Head of caudate nucleus (tissue), 42 donors: ENCODE data around the gene FOCAD.

Experiments used
- DNase-seq, 42 donors: peaks; one replicate each; pipeline versions ENCODE4 v3.0.0 to v3.0.0-alpha.2; 2020 to 2021; ENCODE audit warnings: mixed read lengths in 7 of 42
- intact Hi-C: fragments of 100-400 bp; cut with DNase I; formaldehyde crosslinking; loops from one replicate; pipeline ENCODE4 v1.15.0; 2022

The FOCAD gene

DNA sequence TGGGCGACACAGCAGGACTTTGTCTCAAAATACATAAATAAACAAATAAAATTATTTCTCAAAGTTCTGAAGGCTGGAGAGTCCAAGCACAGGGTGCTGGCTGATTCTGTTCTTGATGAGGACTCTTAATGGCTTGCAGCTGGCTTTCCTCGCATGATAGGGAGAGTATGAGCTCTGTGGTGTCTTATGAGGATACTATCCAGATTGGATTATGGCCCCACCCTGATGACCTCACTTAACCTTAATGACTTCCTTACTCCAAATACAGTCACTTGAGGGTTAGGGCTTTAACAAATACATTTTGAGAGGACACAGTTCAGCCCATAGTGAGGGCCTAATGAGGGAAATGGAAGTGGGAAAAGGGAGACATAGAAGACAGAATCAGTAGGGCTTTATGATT is 87.7 kb downstream of the FOCAD start:
- intact Hi-C loops = no loop called here
- DNase-seq = no peak

DNA sequence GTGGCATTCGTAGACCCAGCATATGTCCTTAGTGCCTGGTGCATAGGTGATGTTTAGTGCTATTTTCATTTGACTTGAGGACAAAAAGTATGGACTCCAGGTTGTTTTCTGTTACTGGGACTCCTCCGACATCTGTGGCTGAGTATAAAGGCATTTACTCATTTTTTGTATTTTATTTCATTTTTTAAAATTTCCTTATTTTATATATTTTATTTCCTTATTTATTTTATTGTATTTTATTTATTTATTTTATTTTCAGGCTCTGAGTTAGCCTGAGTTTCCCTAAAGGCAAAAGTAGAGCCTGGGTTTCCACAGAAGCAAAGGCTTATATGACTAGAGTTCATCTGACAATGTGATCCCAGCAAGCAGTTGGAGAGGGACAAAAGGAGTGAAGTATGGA is 91.6 kb downstream of the FOCAD start:
- intact Hi-C loops = no loop called here
- DNase-seq = no peak

DNA sequence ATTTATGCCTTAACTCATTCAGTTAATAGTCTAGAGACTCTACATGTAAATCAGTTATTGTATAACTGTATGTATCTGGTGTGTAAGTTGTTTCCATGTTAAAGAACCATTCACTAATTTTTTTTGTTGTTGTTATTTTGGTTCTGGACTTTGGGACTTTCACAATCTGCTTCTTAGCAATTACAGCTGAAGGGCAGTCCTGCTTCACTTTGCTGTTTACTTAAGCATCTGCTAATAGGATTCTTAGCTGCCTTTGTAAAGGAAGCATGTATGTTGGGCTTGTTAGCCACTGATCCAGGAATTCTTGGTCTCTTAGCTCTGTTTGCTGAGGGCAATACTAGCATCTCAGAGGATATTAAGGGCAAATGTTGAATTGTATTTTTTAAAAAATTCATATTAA is 97.0 kb downstream of the FOCAD start:
- intact Hi-C loops = no loop called here
- DNase-seq = no peak

DNA sequence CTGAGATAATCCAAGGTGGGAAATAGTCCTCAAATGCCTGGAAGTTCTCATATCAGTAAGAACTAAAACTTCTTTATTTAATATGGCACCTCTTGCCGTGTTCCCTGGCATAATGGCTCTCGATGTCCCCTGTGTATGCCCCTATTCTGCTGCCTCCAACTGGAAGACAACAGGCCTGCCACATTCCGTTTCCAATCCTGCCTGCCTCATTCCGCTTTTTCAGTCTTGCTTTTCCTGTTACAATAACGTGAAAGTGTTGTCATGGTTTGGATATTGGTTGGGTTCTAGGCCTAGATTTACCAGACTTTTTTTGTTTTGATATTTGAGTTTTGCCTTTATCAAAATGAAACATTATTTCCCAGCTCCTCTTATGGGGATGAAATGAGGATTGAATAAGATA is 98.2 kb downstream of the FOCAD start:
- DNase-seq = no peak
- intact Hi-C loops = no loop called here

DNA sequence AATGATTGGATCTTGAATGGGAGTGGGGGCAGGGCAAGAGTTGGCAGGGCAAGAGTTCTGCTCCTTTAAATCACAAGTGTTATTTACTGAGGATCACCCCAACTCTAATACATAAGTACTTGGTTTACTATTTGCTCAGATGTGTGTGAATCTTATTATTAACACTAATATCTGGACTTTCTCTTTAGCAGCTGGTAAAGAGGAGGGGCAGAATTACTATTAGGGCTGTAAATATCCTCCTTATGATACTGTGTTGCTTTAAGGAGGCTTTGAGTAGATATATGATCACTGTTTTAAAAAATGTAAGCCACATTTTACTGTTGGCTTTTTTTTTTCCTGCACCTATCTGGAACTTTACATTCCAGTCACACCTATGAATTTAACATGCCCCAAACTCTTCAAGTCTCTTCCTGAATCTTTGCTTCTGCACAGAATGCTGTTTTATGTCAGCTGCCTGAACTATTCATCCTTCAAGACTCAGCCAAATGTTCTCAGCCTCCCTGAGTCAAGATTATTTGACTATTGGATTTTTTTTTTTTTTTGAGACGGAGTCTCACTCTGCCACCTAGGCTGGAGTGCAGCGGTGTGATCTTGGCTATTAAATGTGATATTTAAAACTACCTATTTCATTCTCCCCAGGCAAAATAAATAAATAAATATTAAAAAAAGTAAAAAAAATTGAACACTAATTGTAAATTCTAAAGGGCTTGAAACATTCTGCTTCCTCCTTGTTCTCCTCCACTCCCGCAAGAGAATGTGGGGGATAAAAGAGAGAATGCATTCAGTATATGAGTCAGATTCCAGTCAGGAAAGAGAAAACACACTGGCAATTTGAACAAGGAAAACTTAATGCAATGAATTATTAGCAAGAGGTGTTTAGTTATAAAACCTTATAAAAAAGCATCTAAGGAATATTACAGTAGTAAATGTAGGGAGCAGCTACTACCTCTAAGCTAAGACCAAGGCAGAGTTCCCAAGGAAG is 99.3 kb downstream of the FOCAD start:
- intact Hi-C loops = no loop called here
- DNase-seq = peak in 4 of 42 donors; percentile 8 to 47 (median 32)

DNA sequence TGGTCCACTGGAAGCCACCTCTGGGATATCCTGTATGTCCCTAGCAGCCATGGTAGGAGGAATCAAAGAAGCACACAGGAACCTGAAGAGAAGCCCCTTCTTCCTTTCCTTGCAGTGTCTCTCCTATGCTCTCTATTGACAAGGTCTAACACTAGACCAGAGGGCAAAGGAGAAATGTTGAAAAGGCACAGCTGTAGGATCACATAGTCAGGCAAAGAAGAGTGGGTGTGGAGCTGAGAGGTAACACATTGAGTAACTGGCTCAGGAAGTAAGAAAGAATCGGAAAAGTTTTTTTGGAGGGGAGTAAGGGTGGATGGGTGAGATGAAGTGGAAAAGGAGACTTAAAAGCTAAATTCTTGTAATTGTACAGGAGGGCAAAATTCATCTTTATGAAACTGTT is 100.1 kb downstream of the FOCAD start:
- no peak for DNase-seq
- intact Hi-C loops = no loop called here

DNA sequence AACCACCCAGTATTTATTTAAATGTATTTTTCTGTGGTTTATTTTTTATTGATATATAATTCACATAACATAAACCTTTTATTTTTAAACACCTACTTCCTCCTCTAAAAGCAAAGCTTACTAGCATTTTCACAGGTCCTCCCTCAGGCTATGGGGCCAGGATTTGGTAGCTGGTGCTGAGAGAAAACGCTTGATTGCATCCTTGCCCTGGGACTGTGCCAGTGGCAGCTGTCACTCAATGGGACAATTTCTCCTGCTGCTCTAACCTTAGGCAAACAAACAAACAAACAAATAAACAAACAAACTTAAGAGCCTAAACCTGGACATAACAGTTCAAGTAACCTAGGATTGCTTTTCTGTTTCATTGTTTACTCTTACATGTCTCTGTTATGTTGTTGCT is 102.7 kb downstream of the FOCAD start:
- DNase-seq = no peak
- intact Hi-C loops = no loop called here

DNA sequence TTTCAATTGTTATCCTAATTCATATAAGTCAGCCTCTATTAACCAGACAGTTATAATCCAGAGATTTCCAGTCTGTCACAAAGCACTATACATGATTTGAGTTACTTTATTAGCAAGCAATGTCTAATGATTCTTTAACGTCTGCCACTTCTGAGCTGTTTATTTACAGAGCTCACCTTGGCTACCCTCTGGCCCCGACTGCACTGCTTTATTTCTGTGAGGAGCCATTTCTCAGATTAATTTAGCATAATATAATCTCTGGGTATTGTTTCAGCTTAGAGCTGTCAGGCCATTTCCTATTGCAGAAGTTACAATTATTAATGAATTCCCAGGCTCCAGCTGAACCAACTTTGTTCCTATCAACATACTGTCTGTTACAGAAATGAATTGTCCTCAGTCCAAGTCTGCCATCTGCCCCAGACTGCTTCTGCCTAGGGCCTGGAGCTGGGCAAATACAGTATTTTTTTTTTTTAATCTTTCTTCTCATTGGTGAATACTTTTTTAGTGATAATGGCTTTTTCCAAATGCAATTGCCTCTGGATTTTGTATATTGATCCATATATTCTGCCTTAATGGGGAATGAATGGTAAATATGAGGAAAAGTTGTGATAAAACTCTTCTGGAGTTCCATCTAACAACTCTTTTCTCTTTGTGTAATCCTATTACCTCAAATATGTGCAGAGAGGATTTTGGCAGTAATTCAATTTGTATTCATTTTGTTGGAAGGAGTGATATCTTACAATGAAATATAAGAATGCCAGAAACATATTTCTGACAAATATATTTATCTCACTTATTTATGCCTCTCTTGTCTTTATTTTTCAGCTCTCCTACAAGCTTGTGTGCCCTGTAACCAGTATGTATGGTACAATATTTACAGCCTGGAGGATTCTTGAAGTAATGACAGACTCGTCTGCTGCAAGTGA is 104.7 kb downstream of the FOCAD start:
- intact Hi-C loops = no loop called here
- no peak for DNase-seq

DNA sequence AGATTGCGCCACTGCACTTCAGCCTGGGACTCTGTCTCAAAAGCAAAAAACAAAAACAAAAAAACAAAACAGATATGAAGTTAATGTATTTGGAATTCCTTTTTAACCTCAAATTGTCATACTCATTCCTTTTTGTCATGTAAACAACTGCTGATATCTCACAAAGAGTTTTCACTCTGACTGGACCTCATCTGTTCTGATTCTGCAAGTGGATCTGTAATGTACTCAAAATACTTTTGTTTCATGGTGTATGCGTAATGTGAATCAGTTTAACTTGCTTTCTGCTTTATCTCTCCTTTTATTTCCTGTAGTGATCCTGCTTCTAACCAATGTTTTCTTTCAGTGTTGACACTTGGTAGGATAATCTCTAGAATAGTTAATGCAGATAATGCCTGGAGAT is 106.7 kb downstream of the FOCAD start:
- intact Hi-C loops = no loop called here
- DNase-seq = no peak

DNA sequence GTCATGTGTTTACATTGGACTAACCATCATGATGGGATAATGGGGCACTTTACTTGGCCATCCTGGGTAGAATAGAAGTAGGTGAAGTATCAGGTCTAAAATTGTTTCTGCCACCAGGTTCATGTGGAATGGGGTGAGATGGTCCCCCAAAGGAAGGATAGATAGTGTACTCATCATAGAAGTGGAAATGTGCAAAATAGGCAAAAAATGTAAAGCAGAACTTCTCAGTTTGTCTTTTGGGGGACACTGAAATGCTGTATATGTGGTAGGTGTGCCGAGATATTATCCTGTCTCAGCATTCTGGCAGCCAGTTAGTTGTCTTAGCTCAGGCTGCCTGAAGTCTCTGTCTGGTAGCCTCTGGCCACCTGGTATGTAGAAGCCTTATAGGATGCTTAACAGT is 107.6 kb downstream of the FOCAD start:
- intact Hi-C loops = no loop called here
- no peak for DNase-seq

DNA sequence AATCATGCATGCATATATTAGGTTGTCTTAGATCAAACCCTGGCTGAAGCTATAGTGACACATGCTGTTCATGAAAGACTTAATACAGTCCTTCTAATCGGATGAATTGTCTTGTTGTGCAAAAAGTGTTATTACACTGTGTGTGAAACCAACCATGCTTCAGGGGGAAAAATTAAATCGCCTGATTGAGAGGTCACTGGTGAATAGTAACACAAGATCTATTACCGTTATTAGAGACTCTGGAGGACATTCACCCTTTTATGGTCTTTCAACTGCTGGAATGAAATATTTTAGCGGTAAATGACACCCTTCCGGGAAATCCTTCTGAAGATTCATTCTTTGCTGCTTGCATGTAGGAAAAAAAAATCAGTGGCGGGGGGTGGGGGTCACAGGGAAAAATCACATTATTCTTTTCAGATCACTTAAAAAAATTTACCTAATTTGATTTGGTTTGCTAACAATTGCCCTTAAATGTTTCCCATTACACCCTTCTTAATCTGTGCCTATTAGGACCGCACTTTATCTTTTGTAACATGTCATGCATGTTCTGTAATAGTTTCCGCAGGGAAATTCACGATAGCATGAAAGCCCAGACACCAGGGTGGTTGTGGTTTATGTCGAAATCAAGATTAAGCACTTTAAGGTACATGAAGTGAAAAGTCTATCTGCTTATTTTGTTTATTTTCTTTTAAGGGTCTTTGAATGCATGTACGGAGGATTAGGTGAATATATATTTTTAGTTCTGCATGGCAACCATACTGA is 120.6 kb downstream of the FOCAD start:
- DNase-seq = no peak
- intact Hi-C loops = no loop called here

DNA sequence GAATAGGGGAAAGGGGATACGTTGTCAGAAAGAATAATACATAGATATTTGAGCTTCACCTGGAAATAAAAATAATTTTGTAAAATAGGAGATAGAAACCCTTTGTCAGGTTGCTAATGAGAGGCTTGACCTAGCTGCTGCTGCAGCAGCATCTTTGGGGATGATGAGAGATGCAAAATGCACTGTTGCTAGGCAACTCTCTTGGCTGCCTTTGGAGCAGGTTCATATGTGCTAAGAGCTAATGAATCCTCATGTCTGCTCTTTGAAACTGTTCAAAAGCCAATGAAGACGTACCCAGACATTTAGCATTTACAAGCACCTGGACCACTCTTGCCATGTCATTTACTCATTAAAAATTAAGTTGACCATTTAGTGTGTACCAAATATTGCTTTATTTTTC is 121.7 kb downstream of the FOCAD start:
- DNase-seq = peak in 33 of 42 donors; percentile 12 to 85 (median 41)
- intact Hi-C loops = no loop called here

DNA sequence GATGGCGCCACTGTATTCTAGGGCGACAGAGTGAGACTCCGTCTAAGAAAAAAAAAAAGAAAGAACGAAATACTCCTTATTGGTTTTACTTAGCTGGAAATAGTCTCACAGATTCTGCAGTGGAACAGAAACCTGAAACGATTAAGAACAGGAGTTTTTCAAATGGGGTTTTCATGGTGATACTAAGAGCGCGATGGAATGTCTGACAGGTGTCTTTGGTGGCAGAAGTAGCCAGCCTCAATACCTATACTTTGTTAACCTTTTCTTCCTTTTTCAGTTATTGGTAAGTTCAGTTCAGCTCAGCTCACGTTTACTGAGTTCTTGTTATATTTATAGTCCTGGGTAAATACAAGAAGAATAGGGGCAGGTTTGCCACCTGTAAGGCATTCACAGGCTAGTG is 123.9 kb downstream of the FOCAD start:
- intact Hi-C loops = no loop called here

DNA sequence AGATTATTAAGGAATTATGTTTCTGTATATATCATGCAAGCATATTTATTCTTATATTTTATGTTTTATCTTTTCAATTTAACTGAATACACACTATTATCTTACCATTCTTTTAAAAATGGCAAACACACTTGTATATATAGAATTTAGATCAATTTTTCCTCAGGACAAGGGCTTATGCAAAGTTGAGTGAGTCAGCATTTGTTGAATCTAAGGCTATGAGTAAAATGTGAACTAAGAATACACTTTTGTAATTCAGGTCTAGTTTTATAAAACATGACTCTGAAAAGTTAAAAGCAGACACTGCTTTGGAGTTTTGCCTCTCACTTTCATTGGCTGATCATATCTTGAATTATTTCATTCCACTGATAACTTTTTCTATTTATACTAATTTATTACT is 127.8 kb downstream of the FOCAD start:
- DNase-seq = no peak
- intact Hi-C loops = no loop called here

More for the DNA sequence above, 123.9 kb downstream of the FOCAD start:
- no peak for DNase-seq

DNA sequence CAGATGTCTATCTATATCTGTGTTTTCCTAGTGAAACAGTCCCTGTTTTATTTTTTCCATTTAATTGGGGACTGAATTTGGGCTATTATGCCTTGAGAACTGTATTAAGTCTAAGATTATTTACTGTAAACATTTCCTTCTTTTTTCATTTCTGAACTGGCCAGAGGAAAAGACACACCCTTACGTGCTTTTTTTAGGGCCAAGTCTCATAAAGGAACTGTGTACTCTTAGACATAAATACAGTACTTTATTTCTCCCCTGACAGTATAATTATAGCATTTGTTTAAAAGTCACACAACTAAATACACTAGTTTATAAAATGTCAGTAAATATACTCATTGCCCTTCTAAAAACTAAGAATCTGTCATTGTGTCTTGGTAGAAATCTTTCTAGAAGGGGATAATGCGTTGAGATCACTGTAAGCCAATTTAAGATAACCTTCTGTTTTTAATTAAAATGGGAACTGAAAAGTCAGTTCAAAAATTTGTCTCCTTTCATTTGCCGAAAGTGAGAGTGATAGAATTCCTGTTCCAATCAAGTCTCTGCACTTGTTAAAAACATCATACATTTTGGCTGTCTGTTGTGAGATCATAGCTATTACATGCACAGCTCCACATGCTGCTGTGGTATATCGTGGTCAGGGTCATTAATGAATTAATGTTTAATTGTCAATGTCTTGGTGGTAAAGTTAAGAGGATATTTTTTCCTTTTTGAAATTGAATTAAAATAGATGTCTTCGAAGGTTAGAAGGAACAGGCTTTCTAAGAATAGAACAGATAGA is 132.1 kb downstream of the FOCAD start:
- intact Hi-C loops = no loop called here
- no peak for DNase-seq

DNA sequence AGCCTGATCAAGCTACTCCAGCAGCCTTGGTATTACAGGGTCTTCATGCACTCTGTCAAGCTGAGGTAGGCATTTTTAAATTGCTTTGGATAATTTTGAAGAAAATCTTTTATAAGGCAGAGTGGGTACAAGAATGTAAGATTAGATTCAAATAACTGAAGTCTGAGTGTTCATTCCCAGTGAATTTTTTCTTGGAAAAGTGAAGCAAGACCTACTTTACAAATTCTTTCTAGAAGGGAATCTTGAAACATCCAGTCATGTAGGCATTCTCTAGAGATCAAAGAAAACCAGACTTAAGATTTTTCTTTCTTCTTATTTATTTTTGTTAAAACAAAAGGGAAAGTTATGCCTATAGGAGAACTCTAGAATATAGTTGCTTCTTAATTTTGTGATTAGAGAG is 139.0 kb downstream of the FOCAD start:
- intact Hi-C loops = no loop called here
- DNase-seq = no peak

DNA sequence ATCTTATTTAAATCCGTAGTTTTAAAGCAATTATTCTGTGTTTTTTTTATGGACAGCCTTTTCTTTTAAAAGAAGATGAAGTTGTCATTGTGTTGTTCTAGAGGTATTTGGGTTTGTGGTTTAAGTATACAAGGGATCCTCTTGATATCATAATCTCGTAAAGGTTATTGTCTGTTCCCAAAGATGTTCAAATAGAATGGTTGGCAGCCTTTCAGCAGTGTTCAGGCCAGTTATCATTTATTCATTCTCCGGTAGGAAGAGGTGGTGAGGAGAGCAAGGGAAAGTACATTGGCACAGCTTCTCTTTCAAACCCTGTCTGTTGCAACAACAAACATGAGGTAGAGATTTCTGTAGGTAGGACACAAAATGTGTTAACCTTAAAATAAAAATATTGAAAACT is 147.0 kb downstream of the FOCAD start:
- intact Hi-C loops = no loop called here
- no peak for DNase-seq

DNA sequence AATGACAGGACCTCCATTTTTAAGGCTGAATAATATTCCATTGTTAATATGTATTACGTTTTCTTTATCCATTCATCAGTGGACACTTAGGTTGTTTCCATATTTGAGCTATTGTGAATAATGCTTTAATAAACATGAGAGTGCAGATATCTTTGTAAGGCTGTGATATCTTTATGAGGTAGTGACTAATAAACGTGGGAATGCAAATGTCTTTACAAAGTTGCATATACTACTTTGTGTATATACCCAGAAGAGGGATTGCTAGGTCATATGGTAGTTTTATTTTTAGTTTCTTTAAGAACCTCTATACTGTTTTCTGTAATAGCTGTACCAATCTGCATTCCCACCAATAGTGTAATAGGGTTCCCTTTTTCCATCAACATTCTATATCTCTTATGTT is 148.7 kb downstream of the FOCAD start:
- no peak for DNase-seq
- intact Hi-C loops = no loop called here
